Measurements from ENCODE around the gene ATP6V1D.

DNA sequence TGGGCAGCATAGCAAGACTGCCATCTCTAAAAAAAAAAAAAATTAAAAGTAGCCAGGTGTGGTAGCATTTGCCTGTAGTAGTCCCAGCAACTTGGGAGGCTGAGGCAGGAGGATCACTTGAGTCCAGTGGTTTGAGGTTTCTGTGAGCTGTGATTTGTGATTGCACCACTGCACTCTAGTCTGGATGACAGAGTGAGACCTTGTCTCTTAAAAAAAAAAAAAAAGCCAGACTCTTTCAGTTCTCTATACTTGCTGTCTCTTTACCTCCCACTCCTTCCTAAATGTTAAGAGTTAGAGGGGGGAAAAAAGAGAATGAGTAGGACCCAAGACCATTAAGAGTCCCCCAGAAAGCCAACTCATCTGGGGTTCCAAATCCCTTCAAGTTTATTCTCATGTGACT is 18.3 kb upstream of the ATP6V1D start:
- TF ChIP-seq, protein P1, sequence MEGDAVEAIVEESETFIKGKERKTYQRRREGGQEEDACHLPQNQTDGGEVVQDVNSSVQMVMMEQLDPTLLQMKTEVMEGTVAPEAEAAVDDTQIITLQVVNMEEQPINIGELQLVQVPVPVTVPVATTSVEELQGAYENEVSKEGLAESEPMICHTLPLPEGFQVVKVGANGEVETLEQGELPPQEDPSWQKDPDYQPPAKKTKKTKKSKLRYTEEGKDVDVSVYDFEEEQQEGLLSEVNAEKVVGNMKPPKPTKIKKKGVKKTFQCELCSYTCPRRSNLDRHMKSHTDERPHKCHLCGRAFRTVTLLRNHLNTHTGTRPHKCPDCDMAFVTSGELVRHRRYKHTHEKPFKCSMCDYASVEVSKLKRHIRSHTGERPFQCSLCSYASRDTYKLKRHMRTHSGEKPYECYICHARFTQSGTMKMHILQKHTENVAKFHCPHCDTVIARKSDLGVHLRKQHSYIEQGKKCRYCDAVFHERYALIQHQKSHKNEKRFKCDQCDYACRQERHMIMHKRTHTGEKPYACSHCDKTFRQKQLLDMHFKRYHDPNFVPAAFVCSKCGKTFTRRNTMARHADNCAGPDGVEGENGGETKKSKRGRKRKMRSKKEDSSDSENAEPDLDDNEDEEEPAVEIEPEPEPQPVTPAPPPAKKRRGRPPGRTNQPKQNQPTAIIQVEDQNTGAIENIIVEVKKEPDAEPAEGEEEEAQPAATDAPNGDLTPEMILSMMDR (IDR thresholded peaks at IDR 0.05; ENCODE audit: borderline replicate concordance, extremely low read depth, low read length, poor library complexity, severe bottlenecking) = no peak
- no peak for TF ChIP-seq EZH2 (IDR thresholded peaks at IDR 0.05; ENCODE audit: borderline replicate concordance, low read depth, low read length, severe bottlenecking)
